Fibroblast of lung (primary cell): ENCODE results near the gene TXNRD2. TPM values are rescaled to one million over a fixed set of nuclear protein-coding genes. Genes with fewer than 3 reads are reported as not detected.

Experiments
- DNase-seq, 2 donors: peaks; one replicate each; pipeline versions ENCODE4 v3.0.0 to v3.0.0-alpha.2; 2010; ENCODE audit warnings: low read depth in 2 of 2
- H2AFZ ChIP-seq: 2 replicates; pipeline ENCODE4 v1.5.1; 2012; ENCODE audit warnings: low read length, control low read depth, inconsistent platforms
- H3K27ac ChIP-seq: 2 replicates; pipeline ENCODE4 v1.5.1; 2011; ENCODE audit warnings: low read length, control low read depth; ENCODE audit not compliant: insufficient read depth
- H3K27me3 ChIP-seq: 2 replicates; pipeline ENCODE4 v1.5.1; 2011; ENCODE audit warnings: mild to moderate bottlenecking, low read length; ENCODE audit not compliant: control insufficient read depth, insufficient read depth
- H3K36me3 ChIP-seq: 2 replicates; pipeline ENCODE4 v1.5.1; 2011; ENCODE audit warnings: low read length; ENCODE audit not compliant: control insufficient read depth, insufficient read depth
- H3K4me1 ChIP-seq: 2 replicates; pipeline ENCODE4 v1.5.1; 2011; ENCODE audit warnings: low read length; ENCODE audit not compliant: control insufficient read depth, insufficient read depth; ENCODE audit errors: extremely low read depth
- H3K4me2 ChIP-seq: 2 replicates; pipeline ENCODE4 v1.5.1; 2011; ENCODE audit warnings: low read length, control low read depth; ENCODE audit not compliant: insufficient read depth; ENCODE audit errors: extremely low read depth
- H3K4me3 ChIP-seq, 4 experiments: fragments of 200-600 bp in 1 of 4; sonication (generic) in 1 of 4; replicated peaks in 1 of 4; 2 replicates each; pipeline ENCODE4 v1.5.1; 2011 to 2016; ENCODE audit warnings: low read length in 4 of 4, low read depth in 3 of 4, mild to moderate bottlenecking in 3 of 4, control low read depth in 2 of 4, inconsistent platforms in 1 of 4, mixed read lengths in 1 of 4; ENCODE audit not compliant: insufficient read depth in 1 of 4; ENCODE audit errors: control extremely low read depth in 1 of 4
- H3K79me2 ChIP-seq: 2 replicates; pipeline ENCODE4 v1.5.1; 2012; ENCODE audit warnings: mild to moderate bottlenecking, low read length, inconsistent platforms; ENCODE audit not compliant: control insufficient read depth, insufficient read depth
- H3K9ac ChIP-seq: 2 replicates; pipeline ENCODE4 v1.5.1; 2011; ENCODE audit warnings: mild to moderate bottlenecking, low read length, control low read depth; ENCODE audit not compliant: insufficient read depth
- H3K9me3 ChIP-seq: 2 replicates; pipeline ENCODE4 v1.5.1; 2012; ENCODE audit warnings: low read depth, low read length; ENCODE audit not compliant: control insufficient read depth, insufficient read depth
- H4K20me1 ChIP-seq: 2 replicates; pipeline ENCODE4 v1.5.1; 2011; ENCODE audit warnings: low read length; ENCODE audit not compliant: control insufficient read depth, insufficient read depth; ENCODE audit errors: extremely low read depth
- CTCF ChIP-seq, 2 donors: IDR thresholded peaks in 1 of 2; conservative IDR thresholded peaks in 1 of 2; 1 replicate in 1 of 2; 2 replicates in 1 of 2; pipeline ENCODE4 v1.5.1; 2011 to 2012; ENCODE audit warnings: low read length in 2 of 2, control low read depth in 1 of 2, inconsistent platforms in 1 of 2, low read depth in 1 of 2, mild to moderate bottlenecking in 1 of 2
- EZH2 ChIP-seq: IDR thresholded peaks from 2 replicates; pipeline ENCODE4 v1.5.1; 2012; ENCODE audit warnings: low read length, control low read depth, mild to moderate bottlenecking; ENCODE audit errors: missing control alignments
- polyA minus RNA-seq: library from RNA; depleted of rRNA, polyadenylated mRNA; stranded (reverse); fragments of >200 nt; gene quantifications from 2 replicates; pipeline ENCODE4 v1.2.3, GENCODE V29; 2011; ENCODE audit warnings: low replicate concordance
- polyA plus RNA-seq, 2 donors: library from polyadenylated mRNA; depleted of rRNA in 1 of 2; stranded (reverse) in 1 of 2; unstranded in 1 of 2; fragments of >200 nt; gene quantifications; 2 replicates each; pipeline ENCODE4 v1.2.1, GENCODE V29; 2011 to 2012; ENCODE audit warnings: missing spikeins in 1 of 2
- total RNA-seq: library from RNA; depleted of rRNA; stranded (reverse); fragments of >200 nt; gene quantifications from 2 replicates; pipeline ENCODE4 v1.2.1, GENCODE V29; 2014

The TXNRD2 gene
- total RNA-seq, result 18.2 and 30.7 TPM in 2 replicates
- 13.2 and 19.7 TPM in 2 replicates for polyA plus RNA-seq
- polyA plus RNA-seq (2012), result 17.7 and 33.3 TPM in 2 replicates
- polyA minus RNA-seq, result 32.4 and 45.4 TPM in 2 replicates

- DNase-seq, result peak; percentile 59 to 62
- H3K9ac ChIP-seq, result peak within 1 kb of the TSS; percentile 89
- peaks cover 41% of the 10 kb centered on the region for H3K79me2 ChIP-seq
- no peaks in the 10 kb centered on the region for H4K20me1 ChIP-seq
- H3K27ac ChIP-seq, result peak within 1 kb of the TSS; percentile 99
- H3K9me3 ChIP-seq, result no peaks in the 10 kb centered on the region
- peak within 1 kb of the TSS; percentile 81 to 95 (median 87) for H3K4me3 ChIP-seq
- H3K4me2 ChIP-seq, result peak within 1 kb of the TSS; percentile 99
- peak within 1 kb of the TSS; percentile 74 for H2AFZ ChIP-seq
- H3K27me3 ChIP-seq, result no peaks in the 10 kb centered on the region
- TF ChIP-seq EZH2, result no peak
- TF ChIP-seq CTCF (conservative IDR thresholded peaks at IDR 0.05 in 1 of 2, IDR thresholded peaks at IDR 0.05 in 1 of 2; ENCODE audit: low read depth in 1 of 2, low read length in 2 of 2), result no peak
- H3K36me3 ChIP-seq, result no peaks in the 10 kb centered on the region
- peaks cover 15% of the 10 kb centered on the region for H3K4me1 ChIP-seq
Observed at GRCh38 chr22:19941365-19942082, at the start of gene TXNRD2, which contains the start of gene COMT. Gene TXNRD2 (minus strand): TSS chr22:19941818. CDS start chr22:19941803, 15 bp downstream. Gene COMT (plus strand): TSS chr22:19941772. CDS start chr22:19962527, 20,755 bp downstream.

GRCh38 chr22:19991395-19991644 is 49.7 kb upstream of the TXNRD2 start:
- H3K79me2 ChIP-seq, result no peaks in the 10 kb centered on the region
- H3K4me3 ChIP-seq, result no peak overlapping the region
- H3K36me3 ChIP-seq, result no peaks in the 10 kb centered on the region
- H3K9me3 ChIP-seq, result no peaks in the 10 kb centered on the region
- H4K20me1 ChIP-seq, result no peaks in the 10 kb centered on the region
- TF ChIP-seq CTCF (conservative IDR thresholded peaks at IDR 0.05 in 1 of 2, IDR thresholded peaks at IDR 0.05 in 1 of 2; ENCODE audit: low read depth in 1 of 2, low read length in 2 of 2) (no peak), EZH2 (no peak)
- H2AFZ ChIP-seq, result no peak overlapping the region
- no peak overlapping the region for H3K4me2 ChIP-seq
- no peak overlapping the region for H3K27ac ChIP-seq
- H3K4me1 ChIP-seq, result peaks cover 11% of the 10 kb centered on the region
- H3K9ac ChIP-seq, result no peak overlapping the region
- H3K27me3 ChIP-seq, result no peaks in the 10 kb centered on the region
- DNase-seq, result no peak

- H3K27me3 ChIP-seq, result no peaks in the 10 kb centered on the region
- peaks cover 9% of the 10 kb centered on the region for H3K4me1 ChIP-seq
- TF ChIP-seq EZH2, result no peak
- TF ChIP-seq CTCF (conservative IDR thresholded peaks at IDR 0.05 in 1 of 2, IDR thresholded peaks at IDR 0.05 in 1 of 2; ENCODE audit: low read depth in 1 of 2, low read length in 2 of 2), result no peak
- no peak for DNase-seq
- H3K4me3 ChIP-seq, result no peak overlapping the region
- no peak overlapping the region for H3K9ac ChIP-seq
- H3K27ac ChIP-seq, result no peak overlapping the region
- H3K79me2 ChIP-seq, result no peaks in the 10 kb centered on the region
- H3K4me2 ChIP-seq, result no peak overlapping the region
- H2AFZ ChIP-seq, result no peak overlapping the region
- H4K20me1 ChIP-seq, result no peaks in the 10 kb centered on the region
- no peaks in the 10 kb centered on the region for H3K36me3 ChIP-seq
- H3K9me3 ChIP-seq, result no peaks in the 10 kb centered on the region
Observed at GRCh38 chr22:19990609-19991394, 49.2 kb upstream of the TXNRD2 start.
